ENCODE results near the gene EME2. TPM values are rescaled to one million over a fixed set of nuclear protein-coding genes. Genes with fewer than 3 reads are reported as not detected.

The EME2 gene
- total and polyA plus RNA-seq, 2 of the 13 experiments (the other 11 are each of a cell fraction or from before 2014, with no cell fraction given), result 4.4 to 7.6 TPM

DNA sequence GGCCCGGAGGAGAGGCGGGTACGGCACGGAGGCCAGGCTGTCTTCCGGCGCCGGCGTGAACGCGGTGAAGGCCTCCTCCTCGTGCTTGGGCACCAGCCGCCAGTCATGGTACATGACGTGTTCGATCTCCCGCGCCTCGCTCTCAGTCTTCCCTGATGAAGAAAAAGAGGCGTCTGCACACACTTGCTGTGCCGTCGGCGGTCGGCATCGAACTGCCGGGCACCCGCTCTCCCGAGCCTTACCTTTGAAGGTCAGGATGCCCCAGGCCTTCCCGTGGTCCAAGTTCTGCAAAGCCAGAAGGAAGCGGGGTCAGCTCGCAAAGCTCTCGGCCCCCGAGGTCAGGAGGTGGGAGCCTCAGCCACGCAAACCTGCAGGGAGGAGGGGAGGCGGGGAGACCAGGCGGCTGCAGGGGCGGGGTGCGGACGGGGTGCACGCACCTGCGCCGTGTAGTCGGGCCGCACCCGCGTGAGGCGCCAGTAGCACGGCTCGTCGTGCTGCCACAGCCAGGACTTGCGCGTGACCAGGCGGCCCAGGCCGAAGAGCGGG is at the start of gene EME2 (continued):
- TF ChIP-seq, protein P1, sequence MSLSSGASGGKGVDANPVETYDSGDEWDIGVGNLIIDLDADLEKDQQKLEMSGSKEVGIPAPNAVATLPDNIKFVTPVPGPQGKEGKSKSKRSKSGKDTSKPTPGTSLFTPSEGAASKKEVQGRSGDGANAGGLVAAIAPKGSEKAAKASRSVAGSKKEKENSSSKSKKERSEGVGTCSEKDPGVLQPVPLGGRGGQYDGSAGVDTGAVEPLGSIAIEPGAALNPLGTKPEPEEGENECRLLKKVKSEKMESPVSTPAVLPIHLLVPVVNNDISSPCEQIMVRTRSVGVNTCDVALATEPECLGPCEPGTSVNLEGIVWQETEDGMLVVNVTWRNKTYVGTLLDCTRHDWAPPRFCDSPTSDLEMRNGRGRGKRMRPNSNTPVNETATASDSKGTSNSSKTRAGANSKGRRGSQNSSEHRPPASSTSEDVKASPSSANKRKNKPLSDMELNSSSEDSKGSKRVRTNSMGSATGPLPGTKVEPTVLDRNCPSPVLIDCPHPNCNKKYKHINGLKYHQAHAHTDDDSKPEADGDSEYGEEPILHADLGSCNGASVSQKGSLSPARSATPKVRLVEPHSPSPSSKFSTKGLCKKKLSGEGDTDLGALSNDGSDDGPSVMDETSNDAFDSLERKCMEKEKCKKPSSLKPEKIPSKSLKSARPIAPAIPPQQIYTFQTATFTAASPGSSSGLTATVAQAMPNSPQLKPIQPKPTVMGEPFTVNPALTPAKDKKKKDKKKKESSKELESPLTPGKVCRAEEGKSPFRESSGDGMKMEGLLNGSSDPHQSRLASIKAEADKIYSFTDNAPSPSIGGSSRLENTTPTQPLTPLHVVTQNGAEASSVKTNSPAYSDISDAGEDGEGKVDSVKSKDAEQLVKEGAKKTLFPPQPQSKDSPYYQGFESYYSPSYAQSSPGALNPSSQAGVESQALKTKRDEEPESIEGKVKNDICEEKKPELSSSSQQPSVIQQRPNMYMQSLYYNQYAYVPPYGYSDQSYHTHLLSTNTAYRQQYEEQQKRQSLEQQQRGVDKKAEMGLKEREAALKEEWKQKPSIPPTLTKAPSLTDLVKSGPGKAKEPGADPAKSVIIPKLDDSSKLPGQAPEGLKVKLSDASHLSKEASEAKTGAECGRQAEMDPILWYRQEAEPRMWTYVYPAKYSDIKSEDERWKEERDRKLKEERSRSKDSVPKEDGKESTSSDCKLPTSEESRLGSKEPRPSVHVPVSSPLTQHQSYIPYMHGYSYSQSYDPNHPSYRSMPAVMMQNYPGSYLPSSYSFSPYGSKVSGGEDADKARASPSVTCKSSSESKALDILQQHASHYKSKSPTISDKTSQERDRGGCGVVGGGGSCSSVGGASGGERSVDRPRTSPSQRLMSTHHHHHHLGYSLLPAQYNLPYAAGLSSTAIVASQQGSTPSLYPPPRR (CRISPR knock-in tag; IDR thresholded peaks at IDR 0.05; ENCODE audit: borderline replicate concordance), result no peak
- TF ChIP-seq KLF13 (CRISPR knock-in tag; IDR thresholded peaks at IDR 0.05) (peak; percentile 96), ZNF737 (CRISPR knock-in tag; IDR thresholded peaks at IDR 0.05; ENCODE audit: borderline replicate concordance) (no peak), KMT2B (CRISPR knock-in tag; IDR thresholded peaks at IDR 0.05) (no peak), ZNF124 (CRISPR knock-in tag; IDR thresholded peaks at IDR 0.05) (no peak), NFE2L1 (CRISPR knock-in tag; IDR thresholded peaks at IDR 0.05; ENCODE audit: borderline replicate concordance) (peak; percentile 60; the same call in 1 of the 2 replicates), TCF12 (IDR thresholded peaks at IDR 0.05) (no peak), TCF12 (CRISPR knock-in tag; IDR thresholded peaks at IDR 0.05) (no peak), TBP (CRISPR knock-in tag; IDR thresholded peaks at IDR 0.05) (no peak), EEA1 (CRISPR knock-in tag; IDR thresholded peaks at IDR 0.05; ENCODE audit: borderline replicate concordance) (peak; percentile 52; the same call in 1 of the 2 replicates), U2AF2 (IDR thresholded peaks at IDR 0.05; ENCODE audit: low read depth, low read length) (no peak), ZBTB8A (CRISPR knock-in tag; IDR thresholded peaks at IDR 0.05; ENCODE audit: borderline replicate concordance, low read depth) (no peak), FOSL1 (CRISPR knock-in tag; IDR thresholded peaks at IDR 0.05; ENCODE audit: borderline replicate concordance) (no peak), ZNF530 (CRISPR knock-in tag; IDR thresholded peaks at IDR 0.05; ENCODE audit: low read depth) (no peak)
- TF ChIP-seq, protein P2, sequence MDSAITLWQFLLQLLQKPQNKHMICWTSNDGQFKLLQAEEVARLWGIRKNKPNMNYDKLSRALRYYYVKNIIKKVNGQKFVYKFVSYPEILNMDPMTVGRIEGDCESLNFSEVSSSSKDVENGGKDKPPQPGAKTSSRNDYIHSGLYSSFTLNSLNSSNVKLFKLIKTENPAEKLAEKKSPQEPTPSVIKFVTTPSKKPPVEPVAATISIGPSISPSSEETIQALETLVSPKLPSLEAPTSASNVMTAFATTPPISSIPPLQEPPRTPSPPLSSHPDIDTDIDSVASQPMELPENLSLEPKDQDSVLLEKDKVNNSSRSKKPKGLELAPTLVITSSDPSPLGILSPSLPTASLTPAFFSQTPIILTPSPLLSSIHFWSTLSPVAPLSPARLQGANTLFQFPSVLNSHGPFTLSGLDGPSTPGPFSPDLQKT (CRISPR knock-in tag; IDR thresholded peaks at IDR 0.05; ENCODE audit: borderline replicate concordance), result no peak
- TF ChIP-seq, protein P3, sequence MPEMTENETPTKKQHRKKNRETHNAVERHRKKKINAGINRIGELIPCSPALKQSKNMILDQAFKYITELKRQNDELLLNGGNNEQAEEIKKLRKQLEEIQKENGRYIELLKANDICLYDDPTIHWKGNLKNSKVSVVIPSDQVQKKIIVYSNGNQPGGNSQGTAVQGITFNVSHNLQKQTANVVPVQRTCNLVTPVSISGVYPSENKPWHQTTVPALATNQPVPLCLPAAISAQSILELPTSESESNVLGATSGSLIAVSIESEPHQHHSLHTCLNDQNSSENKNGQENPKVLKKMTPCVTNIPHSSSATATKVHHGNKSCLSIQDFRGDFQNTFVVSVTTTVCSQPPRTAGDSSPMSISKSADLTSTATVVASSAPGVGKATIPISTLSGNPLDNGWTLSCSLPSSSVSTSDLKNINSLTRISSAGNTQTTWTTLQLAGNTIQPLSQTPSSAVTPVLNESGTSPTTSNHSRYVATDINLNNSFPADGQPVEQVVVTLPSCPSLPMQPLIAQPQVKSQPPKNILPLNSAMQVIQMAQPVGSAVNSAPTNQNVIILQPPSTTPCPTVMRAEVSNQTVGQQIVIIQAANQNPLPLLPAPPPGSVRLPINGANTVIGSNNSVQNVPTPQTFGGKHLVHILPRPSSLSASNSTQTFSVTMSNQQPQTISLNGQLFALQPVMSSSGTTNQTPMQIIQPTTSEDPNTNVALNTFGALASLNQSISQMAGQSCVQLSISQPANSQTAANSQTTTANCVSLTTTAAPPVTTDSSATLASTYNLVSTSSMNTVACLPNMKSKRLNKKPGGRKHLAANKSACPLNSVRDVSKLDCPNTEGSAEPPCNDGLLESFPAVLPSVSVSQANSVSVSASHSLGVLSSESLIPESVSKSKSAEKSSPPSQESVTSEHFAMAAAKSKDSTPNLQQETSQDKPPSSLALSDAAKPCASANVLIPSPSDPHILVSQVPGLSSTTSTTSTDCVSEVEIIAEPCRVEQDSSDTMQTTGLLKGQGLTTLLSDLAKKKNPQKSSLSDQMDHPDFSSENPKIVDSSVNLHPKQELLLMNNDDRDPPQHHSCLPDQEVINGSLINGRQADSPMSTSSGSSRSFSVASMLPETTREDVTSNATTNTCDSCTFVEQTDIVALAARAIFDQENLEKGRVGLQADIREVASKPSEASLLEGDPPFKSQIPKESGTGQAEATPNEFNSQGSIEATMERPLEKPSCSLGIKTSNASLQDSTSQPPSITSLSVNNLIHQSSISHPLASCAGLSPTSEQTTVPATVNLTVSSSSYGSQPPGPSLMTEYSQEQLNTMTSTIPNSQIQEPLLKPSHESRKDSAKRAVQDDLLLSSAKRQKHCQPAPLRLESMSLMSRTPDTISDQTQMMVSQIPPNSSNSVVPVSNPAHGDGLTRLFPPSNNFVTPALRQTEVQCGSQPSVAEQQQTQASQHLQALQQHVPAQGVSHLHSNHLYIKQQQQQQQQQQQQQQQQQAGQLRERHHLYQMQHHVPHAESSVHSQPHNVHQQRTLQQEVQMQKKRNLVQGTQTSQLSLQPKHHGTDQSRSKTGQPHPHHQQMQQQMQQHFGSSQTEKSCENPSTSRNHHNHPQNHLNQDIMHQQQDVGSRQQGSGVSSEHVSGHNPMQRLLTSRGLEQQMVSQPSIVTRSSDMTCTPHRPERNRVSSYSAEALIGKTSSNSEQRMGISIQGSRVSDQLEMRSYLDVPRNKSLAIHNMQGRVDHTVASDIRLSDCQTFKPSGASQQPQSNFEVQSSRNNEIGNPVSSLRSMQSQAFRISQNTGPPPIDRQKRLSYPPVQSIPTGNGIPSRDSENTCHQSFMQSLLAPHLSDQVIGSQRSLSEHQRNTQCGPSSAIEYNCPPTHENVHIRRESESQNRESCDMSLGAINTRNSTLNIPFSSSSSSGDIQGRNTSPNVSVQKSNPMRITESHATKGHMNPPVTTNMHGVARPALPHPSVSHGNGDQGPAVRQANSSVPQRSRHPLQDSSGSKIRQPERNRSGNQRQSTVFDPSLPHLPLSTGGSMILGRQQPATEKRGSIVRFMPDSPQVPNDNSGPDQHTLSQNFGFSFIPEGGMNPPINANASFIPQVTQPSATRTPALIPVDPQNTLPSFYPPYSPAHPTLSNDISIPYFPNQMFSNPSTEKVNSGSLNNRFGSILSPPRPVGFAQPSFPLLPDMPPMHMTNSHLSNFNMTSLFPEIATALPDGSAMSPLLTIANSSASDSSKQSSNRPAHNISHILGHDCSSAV (CRISPR knock-in tag; IDR thresholded peaks at IDR 0.05; ENCODE audit: borderline replicate concordance), result no peak

All from HepG2 (cell line).